Measurements from ENCODE around the gene KRT8.

DNA sequence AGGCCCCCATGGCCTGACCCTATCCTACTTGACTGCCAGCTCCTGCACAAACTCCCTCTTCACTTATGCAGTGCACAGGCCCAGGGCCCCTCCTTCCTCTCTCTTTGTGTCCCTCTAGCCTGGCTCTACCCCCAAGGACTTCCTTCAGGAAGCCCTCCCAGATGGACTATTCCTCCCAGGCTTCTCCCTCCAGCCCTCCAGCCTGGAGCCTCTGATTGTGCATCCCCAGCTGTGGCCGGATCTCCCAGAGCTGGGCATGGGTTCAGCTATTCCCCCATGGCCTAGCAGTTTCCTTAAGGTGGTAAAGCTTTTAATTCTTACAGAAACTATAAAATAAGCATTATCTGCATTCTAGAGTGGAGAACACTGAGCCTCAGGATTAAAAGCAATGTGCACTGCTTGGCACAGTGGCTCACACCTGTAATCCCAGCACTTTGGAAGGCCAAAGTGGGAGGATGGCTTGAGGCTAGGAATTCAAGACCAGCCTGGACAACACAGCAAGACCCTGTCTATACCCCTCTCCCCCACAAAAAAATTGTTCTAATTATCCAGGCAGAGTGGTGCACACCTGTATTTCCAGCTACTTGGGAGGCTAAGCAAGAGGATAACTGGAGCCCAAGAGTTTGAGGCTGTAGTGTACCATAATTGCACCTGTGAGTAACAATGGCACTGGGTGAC lies 16.8 kb upstream of the KRT8 start:
- TF ChIP-seq, protein P1, sequence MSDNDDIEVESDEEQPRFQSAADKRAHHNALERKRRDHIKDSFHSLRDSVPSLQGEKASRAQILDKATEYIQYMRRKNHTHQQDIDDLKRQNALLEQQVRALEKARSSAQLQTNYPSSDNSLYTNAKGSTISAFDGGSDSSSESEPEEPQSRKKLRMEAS (IDR thresholded peaks at IDR 0.05; ENCODE audit: low read depth, low read length): no peak
- TF ChIP-seq POLR2AphosphoS5 (IDR thresholded peaks at IDR 0.05; ENCODE audit: low read length) (no peak), POLR2A (IDR thresholded peaks at IDR 0.05; ENCODE audit: low read depth, low read length) (no peak)
- TF ChIP-seq, protein P2, sequence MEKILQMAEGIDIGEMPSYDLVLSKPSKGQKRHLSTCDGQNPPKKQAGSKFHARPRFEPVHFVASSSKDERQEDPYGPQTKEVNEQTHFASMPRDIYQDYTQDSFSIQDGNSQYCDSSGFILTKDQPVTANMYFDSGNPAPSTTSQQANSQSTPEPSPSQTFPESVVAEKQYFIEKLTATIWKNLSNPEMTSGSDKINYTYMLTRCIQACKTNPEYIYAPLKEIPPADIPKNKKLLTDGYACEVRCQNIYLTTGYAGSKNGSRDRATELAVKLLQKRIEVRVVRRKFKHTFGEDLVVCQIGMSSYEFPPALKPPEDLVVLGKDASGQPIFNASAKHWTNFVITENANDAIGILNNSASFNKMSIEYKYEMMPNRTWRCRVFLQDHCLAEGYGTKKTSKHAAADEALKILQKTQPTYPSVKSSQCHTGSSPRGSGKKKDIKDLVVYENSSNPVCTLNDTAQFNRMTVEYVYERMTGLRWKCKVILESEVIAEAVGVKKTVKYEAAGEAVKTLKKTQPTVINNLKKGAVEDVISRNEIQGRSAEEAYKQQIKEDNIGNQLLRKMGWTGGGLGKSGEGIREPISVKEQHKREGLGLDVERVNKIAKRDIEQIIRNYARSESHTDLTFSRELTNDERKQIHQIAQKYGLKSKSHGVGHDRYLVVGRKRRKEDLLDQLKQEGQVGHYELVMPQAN (conservative IDR thresholded peaks at IDR 0.05): no peak

Measured in GM12878 (cell line).